D721Med (cell line): ENCODE data around the gene PNPLA3.

Experiments used
- DNase-seq: peaks from one replicate; pipeline ENCODE4 v3.0.0; 2011; ENCODE audit warnings: low spot score; ENCODE audit not compliant: insufficient read length
- FAIRE-seq: peaks from 2 replicates; lab custom pipeline; 2011; peaks lifted over from hg19 to GRCh38; lab: Jason Lieb, UNC
- CTCF ChIP-seq: IDR thresholded peaks from 2 replicates; pipeline ENCODE4 v1.5.1; 2012; ENCODE audit warnings: mild to moderate bottlenecking, control low read depth; ENCODE audit not compliant: insufficient read depth; ENCODE audit errors: missing control alignments

PNPLA3 gene

GRCh38 chr22:43945632-43946383, 22.2 kb downstream of the PNPLA3 start:
- FAIRE-seq (no peak), DNase-seq (no peak)
- TF ChIP-seq CTCF: peak; percentile 63

- no peak for TF ChIP-seq CTCF
- no peak for FAIRE-seq
- no peak for DNase-seq
Observed at GRCh38 chr22:43946384-43946667, 22.7 kb downstream of the PNPLA3 start.

GRCh38 chr22:43948836-43949406, 25.3 kb downstream of the PNPLA3 start:
- TF ChIP-seq CTCF: no peak
- no peak for FAIRE-seq
- no peak for DNase-seq

- FAIRE-seq (no peak), DNase-seq (no peak)
- TF ChIP-seq CTCF: no peak
Observed at GRCh38 chr22:43951391-43951790, 27.8 kb downstream of the PNPLA3 start.

GRCh38 chr22:43951966-43952365, 28.4 kb downstream of the PNPLA3 start:
- FAIRE-seq: no peak

GRCh38 chr22:43953988-43954785, 30.6 kb downstream of the PNPLA3 start:
- no peak for DNase-seq
- no peak for TF ChIP-seq CTCF
- no peak for FAIRE-seq

More at GRCh38 chr22:43951966-43952365, 28.4 kb downstream of the PNPLA3 start:
- no peak for TF ChIP-seq CTCF
- no peak for DNase-seq
